IMR-90 (cell line): Measurements from ENCODE around the gene PI16. TPM values are rescaled to one million over a fixed set of nuclear protein-coding genes. Genes with fewer than 3 reads are reported as not detected.

Source experiments
- ATAC-seq: fragments of 200-7000 bp; cut with Tn5 transposase; 2 replicates; pipeline ENCODE4 v1.9.1; 2020; ENCODE audit warnings: low read depth, mild to moderate bottlenecking, moderate library complexity
- BruUV-seq: library from RNA; stranded (reverse); fragments of 400-500 nt; replicated peaks from 2 replicates; lab custom pipeline; 2021; lab: Mats Ljungman, UMichigan
- CTCF ChIA-PET: fragments of 300-600 bp; formaldehyde crosslinking; extraction: SDS; loops from one replicate; lab custom pipeline; 2021; ENCODE audit warnings: antibody characterized with exemption; lab: Yijun Ruan, JAX
- POLR2A ChIA-PET: fragments of 300-600 bp; sonication (Branson Sonifier 250); formaldehyde crosslinking; loops from one replicate; lab custom pipeline; 2022; ENCODE audit warnings: antibody characterized with exemption; ENCODE audit not compliant: unreplicated experiment; lab: Charles Lee
- DNase-seq: peaks from one replicate; pipeline ENCODE4 v3.0.0; 2013
- H2AFZ ChIP-seq: replicated peaks from 2 replicates; pipeline ENCODE3; 2013; ENCODE audit warnings: low read length, mild to moderate bottlenecking; ENCODE audit not compliant: poor library complexity
- H2AK5ac ChIP-seq: 2 replicates; pipeline ENCODE4 v1.6.1; 2013; ENCODE audit warnings: low read depth, low read length, inconsistent platforms
- H2AK9ac ChIP-seq: replicated peaks from 2 replicates; pipeline ENCODE3; 2013; ENCODE audit warnings: mild to moderate bottlenecking, low read depth, low read length, moderate library complexity; ENCODE audit not compliant: poor library complexity
- H2BK120ac ChIP-seq: 2 replicates; pipeline ENCODE4 v1.6.1; 2013; ENCODE audit warnings: low read depth, low read length, inconsistent platforms
- H2BK15ac ChIP-seq: 3 replicates; pipeline ENCODE4 v1.6.1; 2013; ENCODE audit warnings: low read depth, low read length, inconsistent platforms
- H2BK20ac ChIP-seq: 2 replicates; pipeline ENCODE4 v1.6.1; 2013; ENCODE audit warnings: low read depth, mild to moderate bottlenecking, inconsistent platforms, low read length, moderate library complexity
- H2BK5ac ChIP-seq: 2 replicates; pipeline ENCODE4 v1.6.1; 2013; ENCODE audit warnings: mild to moderate bottlenecking, low read depth, low read length, inconsistent platforms; ENCODE audit not compliant: poor library complexity, severe bottlenecking
- H3K14ac ChIP-seq: replicated peaks from 2 replicates; pipeline ENCODE4 v1.6.1; 2013; ENCODE audit warnings: low read depth, low read length, inconsistent platforms
- H3K18ac ChIP-seq: 2 replicates; pipeline ENCODE4 v1.6.1; 2013; ENCODE audit warnings: low read depth, low read length, control low read depth
- H3K23ac ChIP-seq: 2 replicates; pipeline ENCODE4 v1.6.1; 2013; ENCODE audit warnings: low read depth, low read length, inconsistent platforms
- H3K27ac ChIP-seq: 2 replicates; pipeline ENCODE4 v1.5.1; 2013; ENCODE audit warnings: mild to moderate bottlenecking, control low read depth, low read length; ENCODE audit not compliant: insufficient read depth
- H3K27me3 ChIP-seq: 2 replicates; pipeline ENCODE4 v1.6.1; 2013; ENCODE audit warnings: low read length; ENCODE audit not compliant: control insufficient read depth, insufficient read depth
- H3K36me3 ChIP-seq: 2 replicates; pipeline ENCODE4 v1.6.1; 2013; ENCODE audit warnings: low read length, mixed read lengths; ENCODE audit not compliant: control insufficient read depth, insufficient read depth
- H3K4ac ChIP-seq: 2 replicates; pipeline ENCODE4 v1.6.1; 2013; ENCODE audit warnings: low read depth, low read length, inconsistent platforms
- H3K4me1 ChIP-seq: 2 replicates; pipeline ENCODE4 v1.6.1; 2013; ENCODE audit warnings: low read length, mixed read lengths; ENCODE audit not compliant: control insufficient read depth, insufficient read depth
- H3K4me2 ChIP-seq: 2 replicates; pipeline ENCODE4 v1.6.1; 2013; ENCODE audit warnings: low read depth, mild to moderate bottlenecking, control low read depth, low read length, moderate library complexity
- H3K4me3 ChIP-seq: 2 replicates; pipeline ENCODE4 v1.5.1; 2013; ENCODE audit warnings: low read depth, mild to moderate bottlenecking, control low read depth, low read length, moderate library complexity; ENCODE audit not compliant: insufficient read depth
- H3K56ac ChIP-seq: 2 replicates; pipeline ENCODE4 v1.6.1; 2013; ENCODE audit warnings: low read length, inconsistent platforms; ENCODE audit not compliant: insufficient read depth; ENCODE audit errors: extremely low read depth
- H3K79me1 ChIP-seq, 2 experiments: 2 replicates each; pipeline ENCODE4 v1.6.1; 2013; ENCODE audit warnings: low read length in 2 of 2, inconsistent platforms in 1 of 2, low read depth in 1 of 2
- H3K9ac ChIP-seq: 2 replicates; pipeline ENCODE4 v1.6.1; 2013; ENCODE audit warnings: low read depth, low read length, control low read depth
- H3K9me1 ChIP-seq: 2 replicates; pipeline ENCODE4 v1.6.1; 2013; ENCODE audit warnings: low read length, inconsistent platforms; ENCODE audit not compliant: insufficient read depth
- H3K9me3 ChIP-seq: 2 replicates; pipeline ENCODE4 v1.6.1; 2013; ENCODE audit warnings: low read length; ENCODE audit not compliant: control insufficient read depth, insufficient read depth
- H4K20me1 ChIP-seq: 2 replicates; pipeline ENCODE4 v1.6.1; 2013; ENCODE audit warnings: low read length, inconsistent platforms; ENCODE audit not compliant: insufficient read depth
- H4K5ac ChIP-seq: 2 replicates; pipeline ENCODE4 v1.6.1; 2013; ENCODE audit warnings: mild to moderate bottlenecking, low read depth, low read length, control low read depth
- H4K8ac ChIP-seq, 2 experiments: 2 replicates each; pipeline ENCODE4 v1.6.1; 2013; ENCODE audit warnings: low read depth in 2 of 2, low read length in 2 of 2, control low read depth in 1 of 2, inconsistent platforms in 1 of 2
- H4K91ac ChIP-seq: 2 replicates; pipeline ENCODE4 v1.6.1; 2013; ENCODE audit warnings: low read depth, low read length, inconsistent platforms; ENCODE audit not compliant: insufficient read depth
- BHLHE40 ChIP-seq: fragments of 150-350 bp; IDR thresholded peaks from 2 replicates; pipeline ENCODE4 v1.6.1; 2016; ENCODE audit warnings: mild to moderate bottlenecking, low read depth, low read length
- CEBPB ChIP-seq: IDR thresholded peaks from 2 replicates; pipeline ENCODE4 v1.6.1; 2012; ENCODE audit warnings: low read depth, low read length, improper control_type of control experiment
- CHD1 ChIP-seq: IDR thresholded peaks from 2 replicates; pipeline ENCODE4 v1.6.1; 2012; ENCODE audit warnings: low read depth, low read length, improper control_type of control experiment
- CTCF ChIP-seq: conservative IDR thresholded peaks from 2 replicates; pipeline ENCODE4 v1.5.1; 2012; ENCODE audit warnings: mild to moderate bottlenecking, low read depth, low read length, improper control_type of control experiment
- ELK1 ChIP-seq: fragments of 150-350 bp; IDR thresholded peaks from 2 replicates; pipeline ENCODE4 v1.6.1; 2016; ENCODE audit warnings: low read depth, mild to moderate bottlenecking, low read length, moderate library complexity, borderline replicate concordance
- FOS ChIP-seq: fragments of 150-350 bp; IDR thresholded peaks from 2 replicates; pipeline ENCODE4 v1.6.1; 2016; ENCODE audit warnings: low read depth, low read length
- MAFK ChIP-seq: IDR thresholded peaks from 2 replicates; pipeline ENCODE4 v1.6.1; 2012; ENCODE audit warnings: low read depth, low read length, improper control_type of control experiment
- MAZ ChIP-seq: IDR thresholded peaks from 2 replicates; pipeline ENCODE4 v1.6.1; 2012; ENCODE audit warnings: low read depth, mild to moderate bottlenecking, low read length, improper control_type of control experiment, moderate library complexity, borderline replicate concordance
- MXI1 ChIP-seq: IDR thresholded peaks from 2 replicates; pipeline ENCODE4 v1.6.1; 2012; ENCODE audit warnings: low read depth, mild to moderate bottlenecking, low read length, moderate library complexity, borderline replicate concordance
- POLR2A ChIP-seq: IDR thresholded peaks from 2 replicates; pipeline ENCODE4 v1.6.1; 2012; ENCODE audit warnings: mild to moderate bottlenecking, low read depth, low read length
- RAD21 ChIP-seq: IDR thresholded peaks from 2 replicates; pipeline ENCODE4 v1.6.1; 2012; ENCODE audit warnings: low read length, improper control_type of control experiment
- RCOR1 ChIP-seq: IDR thresholded peaks from 2 replicates; pipeline ENCODE4 v1.6.1; 2012; ENCODE audit warnings: mild to moderate bottlenecking, low read length, improper control_type of control experiment; ENCODE audit not compliant: insufficient replicate concordance
- RFX5 ChIP-seq: IDR thresholded peaks from 2 replicates; pipeline ENCODE4 v1.8.0; 2012; ENCODE audit warnings: low read depth, mild to moderate bottlenecking, low read length, moderate library complexity
- SMC3 ChIP-seq: fragments of 150-350 bp; IDR thresholded peaks from 2 replicates; pipeline ENCODE4 v1.6.1; 2016; ENCODE audit warnings: low read depth, mild to moderate bottlenecking, antibody characterized with exemption, low read length, moderate library complexity
- USF2 ChIP-seq: fragments of 150-350 bp; IDR thresholded peaks from 2 replicates; pipeline ENCODE4 v1.6.1; 2017; ENCODE audit warnings: mild to moderate bottlenecking, antibody characterized with exemption, low read length, low read depth
- WGBS, 2 experiments: methylation state at CpG; one replicate each; pipeline versions ENCODE4 v1.1.5 to v1.1.7; 2013; ENCODE audit warnings: missing lambda C conversion rate in 2 of 2; ENCODE audit not compliant: insufficient read length in 1 of 2; ENCODE audit errors: extremely low coverage in 2 of 2; 5-methylcytosine and 5-hydroxymethylcytosine counted together
- dilution Hi-C: fragments of 300-500 bp; cut with HindIII; formaldehyde crosslinking; loops from one replicate; pipeline ENCODE4 v1.14.3; 2018; ENCODE audit warnings: low sequenced_read_pairs; ENCODE audit not compliant: unreplicated experiment
- in situ Hi-C: fragments of 300-500 bp; cut with MboI; formaldehyde crosslinking; loops from 3 replicates; pipeline ENCODE4 v1.14.3; 2019; ENCODE audit warnings: low sequenced_read_pairs, inconsistent platforms, mixed read lengths
- intact Hi-C: fragments of 100-400 bp; cut with micrococcal nuclease; formaldehyde crosslinking; loops from 2 replicates; pipeline ENCODE4 v1.10.0; 2022
- polyA plus RNA-seq, 3 experiments: library from polyadenylated mRNA; depleted of rRNA; stranded (reverse); fragments of >200 nt; gene quantifications; 2 replicates each; pipeline ENCODE4 v1.2.3, GENCODE V29; 2012; ENCODE audit warnings: low replicate concordance in 1 of 3
- total RNA-seq: library from RNA; depleted of rRNA; stranded (reverse); fragments of >200 nt; gene quantifications from 2 replicates; pipeline ENCODE4 v1.2.3, GENCODE V29; 2012

PI16 gene
- total and polyA plus RNA-seq, 2 of the 4 experiments (the other 2 are of a cell fraction), result 0.21 TPM; not detected in 1

- Histone ChIP-seq H3K4ac (no peak overlapping the region), H2AFZ (no peak overlapping the region), H2BK20ac (no peak overlapping the region), H3K9me3 (0 out of 2 replicates have a peak, but pooled peaks cover 2% of the 10 kb centered on the region), H2BK5ac (no peak overlapping the region), H3K9ac (no peak overlapping the region), H4K20me1 (no peaks in the 10 kb centered on the region), H3K79me1 (no peaks in the 10 kb centered on the region), H3K9me1 (peaks cover 2% of the 10 kb centered on the region; the same call in 1 of the 2 replicates), H3K23ac (no peak overlapping the region), H4K91ac (no peak overlapping the region), H4K5ac (no peak overlapping the region), H2AK9ac (no peak overlapping the region), H2BK120ac (no peak overlapping the region), H3K18ac (no peak overlapping the region), H3K4me2 (no peak overlapping the region), H3K27ac (no peak overlapping the region), H2BK15ac (no peak overlapping the region), H2AK5ac (no peak overlapping the region), H3K27me3 (peaks cover 19% of the 10 kb centered on the region), H3K4me3 (no peak overlapping the region), H4K8ac (no peak overlapping the region), H3K4me1 (no peaks in the 10 kb centered on the region; the same call in 1 of the 2 replicates), H3K36me3 (no peaks in the 10 kb centered on the region), H3K14ac (no peak overlapping the region), H3K56ac (no peak overlapping the region)
- ATAC-seq, result no peak
- TF ChIP-seq BHLHE40, result no peak
- no peak for TF ChIP-seq RAD21
- no peak for TF ChIP-seq CTCF
- no peak for TF ChIP-seq POLR2A
- TF ChIP-seq RCOR1, result no peak
- TF ChIP-seq MAFK, result no peak
- TF ChIP-seq ELK1, result no peak
- TF ChIP-seq MAZ, result no peak
- no peak for TF ChIP-seq RFX5
- TF ChIP-seq FOS, result no peak
- TF ChIP-seq SMC3, result no peak
- no peak for TF ChIP-seq CEBPB
- TF ChIP-seq CHD1, result no peak
- TF ChIP-seq MXI1, result no peak
- no peak for TF ChIP-seq USF2
- dilution Hi-C loops (no loop called here), intact Hi-C loops (no loop called here), in situ Hi-C loops (no loop called here)
- WGBS, 2 experiments, result 100% methylated on average over 1 of the region's 13 CpGs; no CpG with 5 or more reads in 1 of the 2 experiments
- DNase-seq, result no peak
- CTCF ChIA-PET, result interaction anchor here (2.7 kb wide), 1 partner anchor 12 kb away, joined by 13 read pairs; no protein-coding TSS in a partner anchor
- BruUV-seq, result no TSS peak
- POLR2A ChIA-PET, result interaction anchor here (0.6 kb wide), 2 partner anchors 45 to 316 kb away, joined by 4 to 7 read pairs; no protein-coding TSS in a partner anchor
Observed at GRCh38 chr6:37005827-37006567, 51.5 kb downstream of the PI16 start.
